ENCODE data around the gene GRAP.

The GRAP gene

DNA sequence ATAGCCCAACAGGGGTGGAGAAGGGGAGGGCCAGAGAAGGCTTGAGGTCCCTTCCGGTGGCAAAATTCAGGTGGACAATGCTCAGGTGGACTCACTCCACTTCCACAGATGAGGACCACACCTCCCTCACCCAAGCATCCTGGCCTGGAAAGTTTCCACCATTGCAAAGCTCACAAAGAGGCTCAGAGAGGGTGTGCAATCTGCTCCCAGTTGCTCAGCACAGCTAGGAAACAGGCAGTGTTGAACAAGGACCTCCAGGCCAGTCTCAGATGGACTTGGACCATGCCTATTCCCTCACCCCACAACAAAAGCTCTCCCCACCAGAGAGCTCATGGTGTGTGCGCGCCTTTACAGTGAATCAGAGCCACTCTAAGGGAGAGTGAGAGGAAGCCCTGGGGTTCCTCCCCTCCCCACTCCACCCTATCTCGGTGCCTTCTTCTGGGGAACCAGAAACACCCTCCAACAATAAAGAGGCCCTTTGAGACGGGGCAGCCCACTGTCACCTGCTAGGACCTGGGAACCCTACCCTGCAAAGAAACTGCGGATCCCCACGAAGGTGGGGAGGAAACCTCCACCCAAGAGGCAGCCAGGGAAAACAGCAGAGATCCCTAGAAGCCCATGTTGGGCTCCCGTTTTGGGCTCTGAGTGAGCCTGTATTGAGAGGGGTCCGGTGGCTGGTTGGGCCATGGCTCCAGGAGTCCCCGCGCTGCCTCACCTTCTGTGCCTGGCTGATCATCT lies 43.8 kb downstream of the GRAP start:
- no peak for DNase-seq (ENCODE audit: low spot score)

DNA sequence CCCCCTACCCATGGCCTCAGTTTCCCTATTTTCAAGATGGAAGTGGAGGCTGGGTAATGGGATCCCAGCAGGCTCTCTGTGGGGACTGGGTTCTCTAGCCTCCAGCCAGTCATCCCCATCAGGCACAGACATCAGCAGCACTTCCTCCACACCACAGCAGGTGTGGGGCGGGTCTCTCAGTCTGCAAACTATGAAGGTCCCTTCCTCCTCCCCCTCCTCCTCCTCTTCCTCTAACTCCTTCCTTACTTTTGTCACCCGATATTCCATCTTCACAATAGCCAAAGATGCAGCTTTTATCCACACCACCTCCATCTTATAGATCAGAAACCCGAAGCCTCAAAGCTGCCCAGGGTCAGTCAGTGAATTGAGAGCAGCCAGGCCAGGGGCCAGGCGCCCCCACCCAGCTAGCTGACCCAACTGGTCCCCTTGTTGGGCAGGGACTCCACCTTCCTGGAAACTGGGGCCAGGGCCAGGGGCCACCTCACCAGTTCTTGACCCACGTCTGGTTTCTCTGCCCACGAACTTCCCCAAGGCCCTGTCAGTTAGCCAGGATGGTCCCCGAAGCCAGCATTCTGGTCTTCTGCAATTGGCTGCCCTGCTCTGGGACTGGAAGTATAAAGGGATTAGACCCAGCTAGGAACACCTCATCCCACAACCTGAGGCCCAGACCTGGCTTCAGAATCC lies 44.7 kb downstream of the GRAP start:
- DNase-seq (ENCODE audit: low spot score) = no peak

DNA sequence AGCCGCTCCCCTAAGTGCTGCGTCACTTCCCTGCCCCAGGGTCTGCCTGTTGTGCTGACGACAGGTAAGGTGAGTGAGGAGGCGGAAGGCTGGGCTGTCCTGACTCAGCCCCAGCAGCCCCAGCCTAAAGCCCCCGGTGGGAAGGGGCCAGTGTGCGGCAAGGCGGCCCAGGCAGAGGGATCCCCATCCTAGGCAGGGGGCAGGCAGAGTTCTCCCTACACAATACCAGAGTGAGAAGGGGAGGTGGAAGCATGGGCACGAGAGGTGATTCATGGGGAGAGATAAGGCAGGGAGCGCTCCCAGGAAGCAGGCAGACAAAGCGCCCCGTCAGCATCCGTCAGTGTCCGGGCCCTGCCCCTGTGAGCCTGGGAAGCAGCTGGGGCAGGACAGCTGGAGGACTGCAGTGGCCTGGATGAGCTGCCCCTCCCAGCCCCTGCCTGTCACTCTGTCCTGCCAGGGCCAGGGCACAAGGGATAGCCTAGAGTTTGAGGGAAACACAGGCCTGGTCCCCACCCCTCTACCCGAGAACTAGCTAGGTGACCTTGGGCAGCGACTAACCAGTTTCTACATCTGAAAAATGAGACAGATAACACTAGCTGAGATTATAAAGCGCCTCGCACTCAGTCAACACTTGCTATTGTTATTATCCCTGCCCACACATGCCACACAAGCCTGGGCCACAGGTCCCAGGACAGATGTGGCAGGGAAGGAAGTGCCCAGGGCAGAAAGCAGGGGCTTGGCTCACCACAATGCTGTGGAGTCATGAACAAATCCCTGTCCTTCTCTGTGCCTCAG lies 46.0 kb downstream of the GRAP start:
- no peak for DNase-seq (ENCODE audit: low spot score)

- DNase-seq (ENCODE audit: low spot score) = no peak
These were observed 46.8 kb downstream of the GRAP start for GRCh38 chr17:18999911-19000310.

- DNase-seq (ENCODE audit: low spot score) = no peak
These were observed 47.4 kb downstream of the GRAP start for GRCh38 chr17:18999394-18999793.

DNA sequence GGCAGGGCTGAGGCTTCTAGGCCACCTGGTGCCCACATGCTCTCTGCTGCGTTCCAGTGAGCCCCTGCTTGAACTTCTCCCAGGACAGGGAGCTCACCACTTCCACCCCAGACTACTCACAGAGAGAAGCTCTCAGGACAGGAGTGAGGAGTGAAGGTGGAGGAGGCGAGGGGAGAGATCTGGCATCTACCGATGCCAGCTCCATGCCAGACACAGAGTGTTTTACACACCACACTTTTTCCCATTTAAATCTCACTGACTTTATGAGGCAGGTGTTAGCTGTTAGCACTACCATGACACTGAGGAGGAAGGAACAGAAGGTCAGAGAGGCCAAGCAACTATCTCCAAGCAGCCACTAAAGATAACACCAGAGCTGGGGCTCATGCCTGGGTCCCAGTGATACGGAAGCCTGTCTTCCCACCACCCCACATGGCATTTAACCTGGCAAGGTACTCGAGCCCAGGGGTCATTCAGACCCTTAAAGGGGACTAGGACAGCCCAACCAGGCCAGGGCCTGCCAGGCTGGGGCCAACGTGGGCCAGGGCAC lies 49.0 kb downstream of the GRAP start:
- DNase-seq (ENCODE audit: low spot score) = no peak

DNA sequence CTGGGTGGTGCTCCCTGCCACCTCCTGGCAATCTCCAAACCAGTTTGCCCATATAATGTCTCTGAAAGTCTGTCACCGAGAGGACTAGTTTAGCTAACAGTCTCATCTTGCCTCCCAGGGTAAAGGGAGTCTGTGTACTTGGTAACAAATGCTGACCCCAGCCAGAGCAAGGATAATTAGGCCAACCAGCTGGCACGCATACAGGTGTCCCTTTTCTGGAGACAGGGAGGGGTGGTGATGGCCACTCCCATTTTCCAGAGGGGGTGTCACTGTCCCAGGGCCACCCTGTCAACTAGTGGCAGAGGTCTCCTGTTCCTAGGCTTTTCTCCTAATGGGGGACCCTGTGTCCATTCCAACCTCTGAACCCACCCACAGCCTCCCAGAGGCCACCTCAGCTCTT lies 50.3 kb downstream of the GRAP start:
- no peak for DNase-seq (ENCODE audit: low spot score)

GRCh38 chr17:18995220-18995619 lies 51.5 kb downstream of the GRAP start:
- no peak for DNase-seq (ENCODE audit: low spot score)

DNA sequence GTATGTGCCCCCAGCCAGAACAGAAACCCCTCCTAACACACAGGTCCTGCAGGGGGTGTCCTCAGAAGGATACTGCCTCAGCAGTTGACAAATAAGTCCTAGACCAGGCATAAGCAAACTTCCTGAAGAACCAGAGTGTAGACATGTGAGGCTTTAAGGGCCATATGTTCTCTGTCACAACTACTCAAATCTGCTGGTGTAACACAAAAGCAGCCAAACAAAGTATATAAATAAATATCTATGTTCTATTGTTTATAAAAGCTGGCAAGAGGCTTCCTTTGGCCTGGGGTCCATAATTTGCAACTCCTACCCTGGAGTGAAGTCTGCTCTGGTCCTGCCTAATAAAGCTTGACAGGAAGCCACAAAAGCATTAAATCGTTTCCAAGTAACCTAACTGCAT lies 52.1 kb downstream of the GRAP start:
- no peak for DNase-seq (ENCODE audit: low spot score)

- DNase-seq (ENCODE audit: low spot score) = no peak
These were observed 52.7 kb downstream of the GRAP start for GRCh38 chr17:18993905-18994526.

DNA sequence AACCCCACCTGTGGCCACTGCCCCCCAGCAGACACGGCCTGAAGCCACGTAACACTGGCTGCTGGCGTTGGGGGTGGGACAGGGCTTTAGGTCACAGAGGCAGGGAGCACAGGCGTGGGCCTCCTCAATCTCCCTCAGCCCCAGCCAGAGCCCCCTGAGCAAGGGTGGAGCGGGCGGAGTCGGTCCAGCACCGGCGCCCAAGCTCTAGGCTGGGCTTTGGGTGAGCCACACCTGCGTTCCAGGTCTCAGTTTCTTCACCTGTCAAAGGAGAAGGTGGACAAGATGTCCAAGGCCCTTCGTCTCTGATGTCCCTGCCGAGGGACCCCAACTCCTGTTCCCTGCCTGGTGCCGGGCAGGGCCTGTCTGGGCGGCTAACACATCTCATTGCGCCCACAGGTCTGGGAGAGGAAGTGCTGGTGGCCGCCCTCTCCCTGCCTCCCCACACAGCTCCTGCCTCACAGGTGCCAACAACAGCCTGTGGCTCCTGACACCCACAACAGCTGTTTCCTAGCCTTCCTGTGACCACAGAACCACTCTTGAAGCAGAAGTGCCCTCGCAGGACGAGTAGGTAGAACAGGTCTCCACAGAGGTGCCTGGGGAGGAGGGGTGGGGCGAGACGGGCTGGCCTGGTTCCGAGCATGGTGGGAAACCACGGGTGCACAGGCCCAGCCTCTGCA lies 54.2 kb downstream of the GRAP start:
- DNase-seq (ENCODE audit: low spot score) = no peak

- DNase-seq (ENCODE audit: low spot score) = no peak
These were observed 55.0 kb downstream of the GRAP start for GRCh38 chr17:18991531-18992315.

DNA sequence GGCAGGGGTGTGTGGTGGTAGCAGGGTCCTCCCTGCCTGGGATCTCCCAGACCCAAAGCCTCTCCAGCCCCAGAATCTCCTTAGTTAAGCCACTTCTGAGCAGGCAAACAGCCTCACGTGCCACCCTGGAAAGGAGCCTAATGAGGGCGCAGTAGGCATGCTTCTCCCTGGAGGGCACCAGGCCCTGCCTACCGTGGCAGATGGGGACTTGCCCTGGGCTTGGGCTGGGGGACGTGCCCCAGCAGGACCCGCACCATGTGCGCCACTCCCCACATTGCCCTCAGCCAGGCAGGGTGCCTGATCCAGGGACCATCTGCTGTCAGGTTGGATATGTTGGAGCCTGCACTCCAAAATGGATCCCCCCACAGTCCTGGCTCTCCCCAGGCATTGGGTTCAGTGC lies 56.4 kb downstream of the GRAP start:
- DNase-seq (ENCODE audit: low spot score) = no peak

GRCh38 chr17:18988546-18989173 lies 58.1 kb downstream of the GRAP start:
- no peak for DNase-seq (ENCODE audit: low spot score)

DNA sequence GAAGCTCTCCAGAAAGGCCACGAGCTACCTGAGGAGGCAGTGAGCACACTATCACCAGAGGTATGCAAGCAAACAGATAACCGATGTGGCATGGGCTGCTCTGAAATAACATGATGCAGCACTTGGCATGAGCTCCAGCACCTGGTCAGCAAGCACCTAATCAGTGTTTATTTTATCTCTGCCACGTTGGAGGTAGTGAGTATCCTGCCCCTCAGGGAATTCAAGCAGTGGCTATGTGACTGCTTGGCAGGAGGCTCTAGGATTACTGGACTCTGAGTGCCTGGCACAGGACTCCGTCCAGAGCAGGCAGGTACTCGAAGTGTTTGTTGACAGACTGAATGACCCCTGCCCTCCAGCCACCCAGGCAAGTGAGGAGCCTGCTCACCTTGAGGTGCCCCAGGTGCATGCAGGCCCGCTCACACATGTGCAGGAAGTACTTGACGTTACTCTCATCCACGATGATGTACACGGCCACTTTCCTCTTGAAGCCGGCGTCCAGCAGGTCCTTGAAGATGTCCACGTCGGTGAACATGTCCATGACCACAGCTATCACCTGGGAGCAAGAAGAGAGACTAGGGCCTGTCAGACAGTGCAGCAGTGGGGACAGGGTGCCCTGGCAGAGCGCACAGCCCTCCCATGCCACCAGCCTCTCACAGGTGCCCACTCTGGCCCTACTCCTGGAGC lies 58.8 kb downstream of the GRAP start:
- no peak for DNase-seq (ENCODE audit: low spot score)

- no peak for DNase-seq (ENCODE audit: low spot score)
These were observed 59.5 kb downstream of the GRAP start for GRCh38 chr17:18987230-18987610.

- no peak for DNase-seq (ENCODE audit: low spot score)
These were observed 60.1 kb downstream of the GRAP start for GRCh38 chr17:18986541-18987229.

- DNase-seq (ENCODE audit: low spot score) = no peak
These were observed 61.3 kb downstream of the GRAP start for GRCh38 chr17:18985475-18985874.

Data from hematopoietic multipotent progenitor cell treated with erythropoietin and hydrocortisone succinate and interleukin-3 and kit ligand, for 15 days (in vitro differentiated cells).